ENCODE results near the gene HM13. TPM values are rescaled to one million over a fixed set of nuclear protein-coding genes. Genes with fewer than 3 reads are reported as not detected.

HM13 gene
- total and polyA plus RNA-seq, 2 of the 13 experiments (the other 11 are each of a cell fraction or from before 2014, with no cell fraction given): 118 to 243 TPM

DNA sequence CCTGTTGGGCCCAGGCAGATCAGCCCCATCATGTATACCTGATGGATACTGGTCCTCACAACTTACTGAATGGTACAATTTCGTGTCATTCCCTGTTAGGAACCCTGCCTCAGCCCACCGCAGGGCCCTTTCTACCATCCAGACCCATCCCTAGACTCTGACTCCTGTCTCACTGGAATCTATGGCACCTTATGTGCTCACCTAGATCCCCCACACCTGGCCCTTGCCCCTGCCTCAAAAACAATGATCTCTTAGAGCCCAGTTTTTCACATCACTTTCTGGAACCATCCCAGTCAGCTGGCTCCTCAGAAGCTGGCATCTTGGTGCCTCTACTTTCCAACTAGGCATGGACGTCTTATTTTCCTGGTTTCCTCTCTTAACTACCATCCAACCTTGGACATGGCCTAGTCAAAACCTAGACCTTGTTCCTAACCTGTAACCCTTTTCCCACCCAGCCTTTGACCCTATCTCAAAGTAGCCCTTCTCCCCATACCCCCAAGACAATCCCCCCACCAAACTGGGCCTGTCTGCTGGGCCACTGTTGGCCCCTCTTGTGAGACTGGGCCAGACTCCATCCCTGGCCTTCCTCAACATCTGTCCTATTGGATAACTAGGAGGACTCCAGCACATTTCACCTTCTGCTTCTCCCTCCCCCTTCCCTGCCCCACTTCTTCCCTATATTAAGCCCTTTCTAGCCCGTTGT, 981 bp downstream of the HM13 start (continued):
- TF ChIP-seq, protein P1, sequence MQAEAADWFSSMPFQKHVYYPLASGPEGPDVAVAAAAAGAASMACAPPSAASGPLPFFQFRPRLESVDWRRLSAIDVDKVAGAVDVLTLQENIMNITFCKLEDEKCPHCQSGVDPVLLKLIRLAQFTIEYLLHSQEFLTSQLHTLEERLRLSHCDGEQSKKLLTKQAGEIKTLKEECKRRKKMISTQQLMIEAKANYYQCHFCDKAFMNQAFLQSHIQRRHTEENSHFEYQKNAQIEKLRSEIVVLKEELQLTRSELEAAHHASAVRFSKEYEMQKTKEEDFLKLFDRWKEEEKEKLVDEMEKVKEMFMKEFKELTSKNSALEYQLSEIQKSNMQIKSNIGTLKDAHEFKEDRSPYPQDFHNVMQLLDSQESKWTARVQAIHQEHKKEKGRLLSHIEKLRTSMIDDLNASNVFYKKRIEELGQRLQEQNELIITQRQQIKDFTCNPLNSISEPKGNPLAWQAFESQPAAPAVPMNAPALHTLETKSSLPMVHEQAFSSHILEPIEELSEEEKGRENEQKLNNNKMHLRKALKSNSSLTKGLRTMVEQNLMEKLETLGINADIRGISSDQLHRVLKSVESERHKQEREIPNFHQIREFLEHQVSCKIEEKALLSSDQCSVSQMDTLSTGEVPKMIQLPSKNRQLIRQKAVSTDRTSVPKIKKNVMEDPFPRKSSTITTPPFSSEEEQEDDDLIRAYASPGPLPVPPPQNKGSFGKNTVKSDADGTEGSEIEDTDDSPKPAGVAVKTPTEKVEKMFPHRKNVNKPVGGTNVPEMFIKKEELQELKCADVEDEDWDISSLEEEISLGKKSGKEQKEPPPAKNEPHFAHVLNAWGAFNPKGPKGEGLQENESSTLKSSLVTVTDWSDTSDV (CRISPR knock-in tag; IDR thresholded peaks at IDR 0.05): 0 out of 2 replicates have a peak, but pooled peaks have one; percentile 24
- TF ChIP-seq ZSCAN22 (CRISPR knock-in tag; IDR thresholded peaks at IDR 0.05) (no peak), EP300 (IDR thresholded peaks at IDR 0.05; ENCODE audit: low read depth in 2 of 2, low read length in 2 of 2) (no peak), EP300 (CRISPR knock-in tag; IDR thresholded peaks at IDR 0.05; ENCODE audit: borderline replicate concordance) (peak; percentile 36; the same call in 1 of the 2 replicates), ZNF737 (CRISPR knock-in tag; IDR thresholded peaks at IDR 0.05; ENCODE audit: borderline replicate concordance) (0 out of 2 replicates have a peak, but pooled peaks have one; percentile 66), RBM22 (optimal IDR thresholded peaks at IDR 0.05; ENCODE audit: low read length) (peak; percentile 6), SRSF1 (optimal IDR thresholded peaks at IDR 0.05; ENCODE audit: low read depth, low read length) (no peak), ZNF343 (CRISPR knock-in tag; IDR thresholded peaks at IDR 0.05) (no peak), ZNF598 (CRISPR knock-in tag; IDR thresholded peaks at IDR 0.05; ENCODE audit: borderline replicate concordance) (no peak), NCOA1 (CRISPR knock-in tag; IDR thresholded peaks at IDR 0.05) (no peak), MTF2 (CRISPR knock-in tag; IDR thresholded peaks at IDR 0.05; ENCODE audit: borderline replicate concordance) (0 out of 2 replicates have a peak, but pooled peaks have one; percentile 2), ZNF567 (CRISPR knock-in tag; IDR thresholded peaks at IDR 0.05; ENCODE audit: borderline replicate concordance) (peak; percentile 40; the same call in 1 of the 2 replicates), MZF1 (CRISPR knock-in tag; IDR thresholded peaks at IDR 0.05; ENCODE audit: borderline replicate concordance) (no peak), ELF4 (CRISPR knock-in tag; IDR thresholded peaks at IDR 0.05; ENCODE audit: borderline replicate concordance) (peak; percentile 71; the same call in 1 of the 2 replicates), U2AF2 (IDR thresholded peaks at IDR 0.05; ENCODE audit: low read depth, low read length) (no peak), ZNF724P (CRISPR knock-in tag; IDR thresholded peaks at IDR 0.05; ENCODE audit: borderline replicate concordance) (0 out of 2 replicates have a peak, but pooled peaks have one; percentile 13), ETV5 (CRISPR knock-in tag; IDR thresholded peaks at IDR 0.05; ENCODE audit: borderline replicate concordance) (no peak), ZNF33B (CRISPR knock-in tag; IDR thresholded peaks at IDR 0.05) (0 out of 2 replicates have a peak, but pooled peaks have one; percentile 6), NFE2 (CRISPR knock-in tag; IDR thresholded peaks at IDR 0.05) (0 out of 2 replicates have a peak, but pooled peaks have one; percentile 50), ZNF432 (CRISPR knock-in tag; IDR thresholded peaks at IDR 0.05; ENCODE audit: borderline replicate concordance) (0 out of 2 replicates have a peak, but pooled peaks have one; percentile 77)
- TF ChIP-seq, protein P2, sequence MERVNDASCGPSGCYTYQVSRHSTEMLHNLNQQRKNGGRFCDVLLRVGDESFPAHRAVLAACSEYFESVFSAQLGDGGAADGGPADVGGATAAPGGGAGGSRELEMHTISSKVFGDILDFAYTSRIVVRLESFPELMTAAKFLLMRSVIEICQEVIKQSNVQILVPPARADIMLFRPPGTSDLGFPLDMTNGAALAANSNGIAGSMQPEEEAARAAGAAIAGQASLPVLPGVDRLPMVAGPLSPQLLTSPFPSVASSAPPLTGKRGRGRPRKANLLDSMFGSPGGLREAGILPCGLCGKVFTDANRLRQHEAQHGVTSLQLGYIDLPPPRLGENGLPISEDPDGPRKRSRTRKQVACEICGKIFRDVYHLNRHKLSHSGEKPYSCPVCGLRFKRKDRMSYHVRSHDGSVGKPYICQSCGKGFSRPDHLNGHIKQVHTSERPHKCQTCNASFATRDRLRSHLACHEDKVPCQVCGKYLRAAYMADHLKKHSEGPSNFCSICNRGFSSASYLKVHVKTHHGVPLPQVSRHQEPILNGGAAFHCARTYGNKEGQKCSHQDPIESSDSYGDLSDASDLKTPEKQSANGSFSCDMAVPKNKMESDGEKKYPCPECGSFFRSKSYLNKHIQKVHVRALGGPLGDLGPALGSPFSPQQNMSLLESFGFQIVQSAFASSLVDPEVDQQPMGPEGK (CRISPR knock-in tag; IDR thresholded peaks at IDR 0.05): peak; percentile 19; the same call in 1 of the 2 replicates
- TF ChIP-seq, protein P3, sequence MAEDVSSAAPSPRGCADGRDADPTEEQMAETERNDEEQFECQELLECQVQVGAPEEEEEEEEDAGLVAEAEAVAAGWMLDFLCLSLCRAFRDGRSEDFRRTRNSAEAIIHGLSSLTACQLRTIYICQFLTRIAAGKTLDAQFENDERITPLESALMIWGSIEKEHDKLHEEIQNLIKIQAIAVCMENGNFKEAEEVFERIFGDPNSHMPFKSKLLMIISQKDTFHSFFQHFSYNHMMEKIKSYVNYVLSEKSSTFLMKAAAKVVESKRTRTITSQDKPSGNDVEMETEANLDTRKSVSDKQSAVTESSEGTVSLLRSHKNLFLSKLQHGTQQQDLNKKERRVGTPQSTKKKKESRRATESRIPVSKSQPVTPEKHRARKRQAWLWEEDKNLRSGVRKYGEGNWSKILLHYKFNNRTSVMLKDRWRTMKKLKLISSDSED (CRISPR knock-in tag; IDR thresholded peaks at IDR 0.05): no peak
- TF ChIP-seq, protein P4, sequence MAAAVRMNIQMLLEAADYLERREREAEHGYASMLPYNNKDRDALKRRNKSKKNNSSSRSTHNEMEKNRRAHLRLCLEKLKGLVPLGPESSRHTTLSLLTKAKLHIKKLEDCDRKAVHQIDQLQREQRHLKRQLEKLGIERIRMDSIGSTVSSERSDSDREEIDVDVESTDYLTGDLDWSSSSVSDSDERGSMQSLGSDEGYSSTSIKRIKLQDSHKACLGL (CRISPR knock-in tag; IDR thresholded peaks at IDR 0.05): no peak

Data from HepG2 (cell line).